ENCODE data around the gene GOLGA3.

DNA sequence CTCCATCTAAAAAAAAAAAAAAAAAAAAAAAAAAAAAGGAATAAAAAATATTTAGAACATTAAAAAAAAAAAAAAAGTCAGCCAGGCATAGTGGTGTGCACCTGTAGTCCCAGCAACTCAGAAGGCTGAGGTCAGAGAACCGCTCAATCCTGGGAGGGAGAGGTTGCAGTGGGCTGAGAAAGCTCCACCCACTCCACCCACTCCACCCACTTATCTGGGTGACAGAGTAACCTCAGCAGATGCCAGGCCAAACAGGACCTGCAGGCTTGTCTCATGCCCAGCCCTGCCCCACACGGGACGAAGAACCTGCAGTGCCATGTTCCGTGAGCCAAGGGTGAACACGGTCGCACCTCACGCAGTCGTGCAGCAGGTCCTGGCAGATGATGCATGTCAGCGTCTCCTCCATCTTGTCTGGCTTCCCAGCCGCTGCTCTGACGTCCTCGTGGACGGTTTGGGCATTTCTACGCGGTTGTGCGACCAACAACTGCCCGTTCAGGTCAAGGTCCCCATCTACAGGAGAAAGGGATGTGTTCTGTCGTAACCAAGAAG is 30.1 kb upstream of the GOLGA3 start:
- no peak for TF ChIP-seq CTCF (IDR thresholded peaks at IDR 0.05)
- no peak for TF ChIP-seq POLR2A (IDR thresholded peaks at IDR 0.05)
